Measurements from ENCODE around the gene ERN1. TPM values are rescaled to one million over a fixed set of nuclear protein-coding genes. Genes with fewer than 3 reads are reported as not detected.

Gene ERN1
- total RNA-seq, 1 donor: 12.7 TPM

DNA sequence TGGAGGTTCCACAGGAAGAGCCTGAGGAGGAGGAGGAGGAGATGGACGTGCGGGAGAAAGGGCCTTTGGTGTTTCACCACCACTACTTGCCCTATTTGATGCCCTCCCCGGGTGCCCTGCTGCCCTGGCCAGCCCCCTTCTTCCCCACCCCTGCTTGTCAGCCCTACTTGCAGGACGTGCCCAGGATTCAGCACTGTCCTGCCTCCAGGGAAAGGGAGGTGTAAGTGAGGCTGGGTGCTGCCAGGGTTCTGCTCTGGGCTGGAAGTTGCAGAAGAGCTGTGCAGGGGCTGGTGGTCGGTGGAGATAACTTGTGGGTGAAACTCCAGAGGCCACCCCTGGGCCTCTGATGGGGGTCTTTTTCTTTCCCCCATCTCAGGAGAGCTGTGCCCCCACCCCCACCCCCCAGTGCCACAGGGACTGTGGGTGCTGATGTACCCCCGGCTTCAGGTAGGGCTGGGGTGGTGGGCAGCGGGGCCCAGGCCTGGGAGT lies 128.8 kb downstream of the ERN1 start:
- Histone ChIP-seq H3K9me3 (ENCODE audit: low read depth, low read length) (no peaks in the 10 kb centered on the region), H3K27me3 (ENCODE audit: insufficient read depth, low read length) (peaks cover 21% of the 10 kb centered on the region), H3K4me2 (ENCODE audit: insufficient read depth, low read length) (no peak overlapping the region), H2AFZ (ENCODE audit: low read length) (no peak overlapping the region), H3K79me2 (ENCODE audit: insufficient read depth, low read length) (no peaks in the 10 kb centered on the region), H3K27ac (ENCODE audit: low read depth, low read length) (no peak overlapping the region), H3K4me3 (ENCODE audit: insufficient read depth, low read length) (no peak overlapping the region), H3K36me3 (ENCODE audit: insufficient read depth, low read length) (no peaks in the 10 kb centered on the region), H3K4me1 (ENCODE audit: insufficient read depth, low read length) (peaks cover 11% of the 10 kb centered on the region), H4K20me1 (ENCODE audit: insufficient read depth, low read length) (no peaks in the 10 kb centered on the region)
- DNase-seq (ENCODE audit: insufficient read length, low spot score, missing footprints): no peak
- TF ChIP-seq, protein P1, sequence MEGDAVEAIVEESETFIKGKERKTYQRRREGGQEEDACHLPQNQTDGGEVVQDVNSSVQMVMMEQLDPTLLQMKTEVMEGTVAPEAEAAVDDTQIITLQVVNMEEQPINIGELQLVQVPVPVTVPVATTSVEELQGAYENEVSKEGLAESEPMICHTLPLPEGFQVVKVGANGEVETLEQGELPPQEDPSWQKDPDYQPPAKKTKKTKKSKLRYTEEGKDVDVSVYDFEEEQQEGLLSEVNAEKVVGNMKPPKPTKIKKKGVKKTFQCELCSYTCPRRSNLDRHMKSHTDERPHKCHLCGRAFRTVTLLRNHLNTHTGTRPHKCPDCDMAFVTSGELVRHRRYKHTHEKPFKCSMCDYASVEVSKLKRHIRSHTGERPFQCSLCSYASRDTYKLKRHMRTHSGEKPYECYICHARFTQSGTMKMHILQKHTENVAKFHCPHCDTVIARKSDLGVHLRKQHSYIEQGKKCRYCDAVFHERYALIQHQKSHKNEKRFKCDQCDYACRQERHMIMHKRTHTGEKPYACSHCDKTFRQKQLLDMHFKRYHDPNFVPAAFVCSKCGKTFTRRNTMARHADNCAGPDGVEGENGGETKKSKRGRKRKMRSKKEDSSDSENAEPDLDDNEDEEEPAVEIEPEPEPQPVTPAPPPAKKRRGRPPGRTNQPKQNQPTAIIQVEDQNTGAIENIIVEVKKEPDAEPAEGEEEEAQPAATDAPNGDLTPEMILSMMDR (IDR thresholded peaks at IDR 0.05; ENCODE audit: extremely low read depth, low read depth, low read length): no peak

DNA sequence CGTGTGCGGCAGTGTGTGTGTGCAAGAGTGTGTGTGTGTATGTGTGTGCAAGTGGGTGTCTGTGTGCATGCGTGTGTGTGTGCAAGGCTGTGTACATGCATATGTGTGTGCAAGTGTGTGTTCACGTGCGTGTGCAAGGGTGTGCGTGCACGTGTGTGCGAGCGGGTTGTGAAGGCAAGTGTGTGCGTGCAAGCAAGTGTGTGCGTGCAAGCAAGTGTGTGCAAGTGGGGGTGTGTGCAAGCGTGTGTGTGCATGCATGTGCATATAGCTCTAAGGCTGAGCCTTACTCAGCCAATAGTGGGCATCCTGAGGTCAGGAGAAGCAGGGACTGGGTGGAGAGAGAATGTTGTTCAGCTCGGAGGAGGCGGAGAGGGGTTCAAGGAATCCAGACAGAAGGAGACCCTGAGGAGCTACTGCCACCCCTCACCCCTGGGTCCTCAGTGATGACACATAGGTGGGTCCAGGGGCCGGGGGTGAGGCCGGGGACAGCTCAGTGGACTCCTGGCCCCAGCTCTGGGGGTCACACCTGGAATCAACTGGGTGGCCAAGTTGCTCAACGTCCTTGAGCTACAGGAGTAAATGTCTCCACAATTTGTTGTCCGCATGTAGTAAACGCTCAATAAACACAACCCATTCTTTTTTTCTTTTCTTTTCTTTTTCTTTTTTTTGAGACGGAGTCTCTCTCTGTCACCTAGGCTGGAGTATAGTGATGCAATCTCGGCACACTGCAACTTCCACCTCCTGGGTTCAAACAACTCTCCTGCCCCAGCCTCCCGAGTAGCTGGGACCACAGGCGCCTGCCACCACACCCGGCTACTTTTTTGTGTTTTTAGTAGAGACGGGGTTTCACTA lies 130.0 kb downstream of the ERN1 start:
- no peak overlapping the region for H2AFZ ChIP-seq (ENCODE audit: low read length)
- no peaks in the 10 kb centered on the region for H3K9me3 ChIP-seq (ENCODE audit: low read depth, low read length)
- H3K36me3 ChIP-seq (ENCODE audit: insufficient read depth, low read length): no peaks in the 10 kb centered on the region
- H3K4me3 ChIP-seq (ENCODE audit: insufficient read depth, low read length): no peak overlapping the region
- H3K27ac ChIP-seq (ENCODE audit: low read depth, low read length): no peak overlapping the region
- no peaks in the 10 kb centered on the region for H3K79me2 ChIP-seq (ENCODE audit: insufficient read depth, low read length)
- TF ChIP-seq, protein P1 (IDR thresholded peaks at IDR 0.05; ENCODE audit: extremely low read depth, low read depth, low read length): no peak
- peaks cover 6% of the 10 kb centered on the region for H3K4me1 ChIP-seq (ENCODE audit: insufficient read depth, low read length)
- DNase-seq (ENCODE audit: insufficient read length, low spot score, missing footprints): peak; percentile 74
- H3K27me3 ChIP-seq (ENCODE audit: insufficient read depth, low read length): peaks cover 27% of the 10 kb centered on the region
- no peaks in the 10 kb centered on the region for H4K20me1 ChIP-seq (ENCODE audit: insufficient read depth, low read length)
- no peak overlapping the region for H3K4me2 ChIP-seq (ENCODE audit: insufficient read depth, low read length)

DNA sequence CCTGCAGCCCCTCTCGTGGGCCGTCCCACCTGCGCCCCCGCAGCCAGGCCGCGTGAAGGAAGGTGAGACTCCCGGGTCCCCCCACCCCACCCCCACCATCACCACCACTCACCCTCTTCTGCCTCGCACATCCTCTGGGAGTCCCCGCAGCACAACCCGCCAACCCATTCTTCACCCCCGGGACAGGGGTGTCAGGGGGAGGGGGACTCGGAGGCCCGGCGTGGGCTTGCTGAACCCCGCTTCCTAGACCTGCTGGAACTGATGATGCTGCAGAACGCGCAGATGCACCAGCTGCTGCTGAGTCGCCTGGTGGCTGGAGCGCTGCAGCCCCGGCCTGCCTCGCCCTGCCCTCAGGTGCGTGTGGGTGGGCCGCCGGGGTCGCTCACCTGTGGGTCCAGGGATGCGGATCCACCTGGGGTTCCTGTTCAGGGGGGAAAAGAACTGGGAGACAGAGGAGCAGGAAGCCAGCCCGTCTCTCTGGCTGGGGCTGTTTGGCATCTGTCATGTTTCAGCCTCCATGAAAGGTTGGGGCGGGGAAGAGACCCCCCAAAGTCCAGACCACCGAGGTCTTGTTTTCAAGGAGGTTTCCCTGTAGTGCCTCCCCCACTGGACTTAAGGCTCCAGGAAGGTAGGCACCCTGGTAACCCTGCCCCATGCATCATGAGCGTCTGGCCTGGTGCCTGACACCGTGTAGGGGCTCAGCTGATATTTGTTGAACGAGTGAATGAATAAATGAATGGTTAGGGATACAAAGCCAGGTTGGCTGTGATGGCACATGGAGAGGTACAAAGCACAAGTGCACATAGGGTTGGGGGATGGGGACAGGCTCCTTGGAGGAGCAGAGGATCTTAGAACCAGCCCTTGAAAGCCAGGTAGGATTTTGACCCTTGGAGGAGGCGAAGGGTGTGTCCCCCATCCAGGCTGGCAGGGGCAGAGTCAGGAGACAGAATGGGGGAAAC lies 130.9 kb downstream of the ERN1 start:
- Histone ChIP-seq H3K4me3 (ENCODE audit: insufficient read depth, low read length) (peak overlapping the region; percentile 77), H4K20me1 (ENCODE audit: insufficient read depth, low read length) (no peaks in the 10 kb centered on the region), H3K9me3 (ENCODE audit: low read depth, low read length) (no peaks in the 10 kb centered on the region), H3K4me2 (ENCODE audit: insufficient read depth, low read length) (peak overlapping the region; percentile 85), H2AFZ (ENCODE audit: low read length) (no peak overlapping the region), H3K4me1 (ENCODE audit: insufficient read depth, low read length) (peaks cover 6% of the 10 kb centered on the region), H3K27ac (ENCODE audit: low read depth, low read length) (no peak overlapping the region), H3K36me3 (ENCODE audit: insufficient read depth, low read length) (no peaks in the 10 kb centered on the region), H3K27me3 (ENCODE audit: insufficient read depth, low read length) (peaks cover 30% of the 10 kb centered on the region), H3K79me2 (ENCODE audit: insufficient read depth, low read length) (no peaks in the 10 kb centered on the region)
- DNase-seq (ENCODE audit: insufficient read length, low spot score, missing footprints): peak; percentile 81
- TF ChIP-seq, protein P1 (IDR thresholded peaks at IDR 0.05; ENCODE audit: extremely low read depth, low read depth, low read length): no peak
